NB4 (cell line): ENCODE data around the gene FBXW5.

Experiments
- MYC ChIP-seq: IDR thresholded peaks from 2 replicates; pipeline ENCODE4 v1.6.1; 2011; ENCODE audit warnings: low read depth, low read length
- TF ChIP-seq, protein P1 (sequence below): IDR thresholded peaks from one replicate; pipeline ENCODE4 v1.5.1; 2012; ENCODE audit warnings: low read depth, low read length
- TF ChIP-seq, protein P2 (sequence below): IDR thresholded peaks from 2 replicates; pipeline ENCODE4 v1.6.1; 2011; ENCODE audit warnings: low read depth, low read length

DNA sequence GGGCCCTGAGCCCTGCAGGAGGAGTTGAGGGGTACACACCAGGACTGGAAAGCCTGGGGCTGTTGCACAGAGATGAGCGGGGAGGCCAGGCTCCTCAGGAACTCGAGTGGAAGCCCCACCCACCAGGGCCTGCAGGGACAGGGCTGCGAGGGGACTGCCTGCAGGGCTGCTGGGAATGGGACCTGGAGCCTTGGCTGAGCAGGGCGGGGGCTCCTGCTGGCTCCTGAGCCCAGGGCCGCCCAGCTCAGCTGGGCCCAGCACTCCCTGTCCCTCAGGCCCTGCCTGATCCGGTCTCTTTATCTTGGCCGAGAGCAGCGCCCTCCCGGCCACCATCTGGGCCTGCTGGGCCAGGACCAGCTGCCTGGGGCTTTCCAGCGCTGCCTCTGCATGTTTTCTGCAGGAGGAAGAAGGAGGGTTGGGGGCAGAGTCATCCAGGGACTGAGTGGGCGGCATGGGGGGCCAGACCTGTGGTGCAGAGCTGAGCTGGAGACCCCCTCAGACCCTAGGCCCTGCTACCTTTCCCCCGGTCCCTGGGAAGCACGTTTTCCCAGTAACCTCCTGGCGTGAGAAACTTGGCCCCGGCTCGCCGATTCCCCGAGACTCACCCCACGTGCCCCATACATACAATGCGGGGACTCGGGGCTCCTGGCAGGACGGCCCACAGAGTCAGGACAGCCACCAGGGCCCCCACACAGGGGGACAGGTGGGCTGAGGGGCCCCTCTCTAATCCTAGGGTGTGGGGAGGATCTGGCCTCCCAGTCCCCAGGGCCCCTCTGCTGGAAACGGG, 16.9 kb upstream of the FBXW5 start:
- TF ChIP-seq, protein P1, sequence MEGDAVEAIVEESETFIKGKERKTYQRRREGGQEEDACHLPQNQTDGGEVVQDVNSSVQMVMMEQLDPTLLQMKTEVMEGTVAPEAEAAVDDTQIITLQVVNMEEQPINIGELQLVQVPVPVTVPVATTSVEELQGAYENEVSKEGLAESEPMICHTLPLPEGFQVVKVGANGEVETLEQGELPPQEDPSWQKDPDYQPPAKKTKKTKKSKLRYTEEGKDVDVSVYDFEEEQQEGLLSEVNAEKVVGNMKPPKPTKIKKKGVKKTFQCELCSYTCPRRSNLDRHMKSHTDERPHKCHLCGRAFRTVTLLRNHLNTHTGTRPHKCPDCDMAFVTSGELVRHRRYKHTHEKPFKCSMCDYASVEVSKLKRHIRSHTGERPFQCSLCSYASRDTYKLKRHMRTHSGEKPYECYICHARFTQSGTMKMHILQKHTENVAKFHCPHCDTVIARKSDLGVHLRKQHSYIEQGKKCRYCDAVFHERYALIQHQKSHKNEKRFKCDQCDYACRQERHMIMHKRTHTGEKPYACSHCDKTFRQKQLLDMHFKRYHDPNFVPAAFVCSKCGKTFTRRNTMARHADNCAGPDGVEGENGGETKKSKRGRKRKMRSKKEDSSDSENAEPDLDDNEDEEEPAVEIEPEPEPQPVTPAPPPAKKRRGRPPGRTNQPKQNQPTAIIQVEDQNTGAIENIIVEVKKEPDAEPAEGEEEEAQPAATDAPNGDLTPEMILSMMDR, result no peak
- TF ChIP-seq, protein P2, sequence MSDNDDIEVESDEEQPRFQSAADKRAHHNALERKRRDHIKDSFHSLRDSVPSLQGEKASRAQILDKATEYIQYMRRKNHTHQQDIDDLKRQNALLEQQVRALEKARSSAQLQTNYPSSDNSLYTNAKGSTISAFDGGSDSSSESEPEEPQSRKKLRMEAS, result no peak
- TF ChIP-seq MYC, result no peak
